IMR-90 (cell line): Measurements from ENCODE around the gene POFUT2.

Source experiments
- CTCF ChIP-seq: conservative IDR thresholded peaks from 2 replicates; pipeline ENCODE4 v1.5.1; 2012; ENCODE audit warnings: mild to moderate bottlenecking, low read depth, low read length, improper control_type of control experiment
- FOS ChIP-seq: fragments of 150-350 bp; IDR thresholded peaks from 2 replicates; pipeline ENCODE4 v1.6.1; 2016; ENCODE audit warnings: low read depth, low read length
- MAFK ChIP-seq: IDR thresholded peaks from 2 replicates; pipeline ENCODE4 v1.6.1; 2012; ENCODE audit warnings: low read depth, low read length, improper control_type of control experiment
- NFE2L2 ChIP-seq: fragments of 150-350 bp; IDR thresholded peaks from 2 replicates; pipeline ENCODE4 v1.6.1; 2016; ENCODE audit warnings: low read depth, mild to moderate bottlenecking, low read length
- POLR2A ChIP-seq: IDR thresholded peaks from 2 replicates; pipeline ENCODE4 v1.6.1; 2012; ENCODE audit warnings: mild to moderate bottlenecking, low read depth, low read length
- RAD21 ChIP-seq: IDR thresholded peaks from 2 replicates; pipeline ENCODE4 v1.6.1; 2012; ENCODE audit warnings: low read length, improper control_type of control experiment
- SMC3 ChIP-seq: fragments of 150-350 bp; IDR thresholded peaks from 2 replicates; pipeline ENCODE4 v1.6.1; 2016; ENCODE audit warnings: low read depth, mild to moderate bottlenecking, antibody characterized with exemption, low read length, moderate library complexity

GRCh38 chr21:45280969-45281368 lies 6.7 kb downstream of the POFUT2 start:
- TF ChIP-seq SMC3 = no peak
- no peak for TF ChIP-seq MAFK
- no peak for TF ChIP-seq CTCF
- no peak for TF ChIP-seq FOS
- no peak for TF ChIP-seq NFE2L2
- no peak for TF ChIP-seq POLR2A
- TF ChIP-seq RAD21 = no peak
